ENCODE results near the gene SETD6.

GRCh38 chr16:58507195-58507962 lies 7.9 kb upstream of the SETD6 start:
- TF ChIP-seq CTCF (IDR thresholded peaks at IDR 0.05; ENCODE audit: low read length), result no peak
- no peak for TF ChIP-seq EZH2 (optimal IDR thresholded peaks at IDR 0.05; ENCODE audit: low read depth, low read length)
- TF ChIP-seq EZH2phosphoT487 (IDR thresholded peaks at IDR 0.05; ENCODE audit: low read length), result no peak

All from MM.1S (cell line).